Measurements from ENCODE around the gene SV2C.
"Not testable (repeated sequence)": the region's sequence is repeated elsewhere in the genome, so short reads cannot be mapped to it uniquely, and the experiment has no call there.

The SV2C gene

DNA sequence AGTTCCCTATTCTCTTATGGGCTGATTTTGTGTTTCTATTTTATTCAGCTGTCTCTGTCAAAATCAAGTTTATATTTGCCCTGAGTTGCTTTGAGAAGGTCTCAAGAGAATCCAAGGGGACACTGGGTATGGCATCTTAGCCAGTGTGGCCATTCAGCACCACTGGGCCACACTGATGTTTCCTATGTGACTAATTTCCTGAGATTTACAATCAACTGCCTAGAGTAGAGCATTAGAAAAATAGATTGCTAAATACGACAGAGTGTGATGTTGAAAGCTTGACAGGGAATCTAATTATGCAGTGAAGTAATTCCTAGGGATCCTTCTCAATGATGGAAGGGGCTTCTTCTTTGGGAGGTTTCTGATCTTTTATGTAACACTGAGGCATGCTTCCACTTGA, 141.7 kb downstream of the SV2C start:
- in situ Hi-C loops (cut with HindIII; ENCODE audit: low pct_ligation_motif_present, low pct_unique_long_range_greater_than_20kb, low sequenced_read_pairs) = no loop called here
- DNase-seq = no peak

DNA sequence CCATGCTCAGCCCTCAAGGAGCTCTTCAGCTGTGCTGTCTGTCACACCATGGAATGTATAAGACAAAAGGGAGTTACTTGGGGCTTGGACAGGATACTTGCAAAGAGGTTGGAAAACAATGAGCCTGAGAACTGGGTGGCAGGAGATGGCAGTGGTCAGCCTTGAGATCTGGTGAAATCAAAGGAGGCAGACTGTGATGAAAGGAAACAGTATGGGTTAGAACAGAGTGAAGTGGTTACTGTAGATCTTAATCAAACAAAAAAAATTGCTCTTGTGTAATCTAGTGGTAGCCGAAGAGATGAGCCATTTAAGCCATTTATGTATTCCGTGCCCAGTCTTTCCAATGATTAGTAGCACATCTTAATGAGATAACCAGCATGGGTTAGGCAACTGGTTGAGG, 142.2 kb downstream of the SV2C start:
- DNase-seq = no peak
- in situ Hi-C loops (cut with HindIII; ENCODE audit: low pct_ligation_motif_present, low pct_unique_long_range_greater_than_20kb, low sequenced_read_pairs) = no loop called here

DNA sequence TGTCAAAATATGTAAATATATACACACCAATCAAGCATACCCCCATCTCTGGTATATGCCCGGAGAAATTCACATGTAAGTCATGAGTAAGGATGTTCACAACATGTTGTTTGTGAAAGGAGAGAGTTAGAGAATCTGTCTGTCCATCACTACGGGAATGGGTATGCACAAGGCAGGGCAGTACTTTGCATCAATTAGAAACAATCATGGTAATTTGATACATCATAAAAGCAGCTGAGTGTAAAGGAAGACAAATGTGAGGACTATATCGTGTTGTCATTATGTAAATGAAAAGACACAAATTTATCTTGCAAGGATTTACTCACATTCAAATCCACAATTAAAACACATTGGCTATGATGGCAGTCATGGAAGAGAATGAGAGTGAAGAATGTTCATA, 146.7 kb downstream of the SV2C start:
- in situ Hi-C loops (cut with HindIII; ENCODE audit: low pct_ligation_motif_present, low pct_unique_long_range_greater_than_20kb, low sequenced_read_pairs) = no loop called here
- DNase-seq = no peak

DNA sequence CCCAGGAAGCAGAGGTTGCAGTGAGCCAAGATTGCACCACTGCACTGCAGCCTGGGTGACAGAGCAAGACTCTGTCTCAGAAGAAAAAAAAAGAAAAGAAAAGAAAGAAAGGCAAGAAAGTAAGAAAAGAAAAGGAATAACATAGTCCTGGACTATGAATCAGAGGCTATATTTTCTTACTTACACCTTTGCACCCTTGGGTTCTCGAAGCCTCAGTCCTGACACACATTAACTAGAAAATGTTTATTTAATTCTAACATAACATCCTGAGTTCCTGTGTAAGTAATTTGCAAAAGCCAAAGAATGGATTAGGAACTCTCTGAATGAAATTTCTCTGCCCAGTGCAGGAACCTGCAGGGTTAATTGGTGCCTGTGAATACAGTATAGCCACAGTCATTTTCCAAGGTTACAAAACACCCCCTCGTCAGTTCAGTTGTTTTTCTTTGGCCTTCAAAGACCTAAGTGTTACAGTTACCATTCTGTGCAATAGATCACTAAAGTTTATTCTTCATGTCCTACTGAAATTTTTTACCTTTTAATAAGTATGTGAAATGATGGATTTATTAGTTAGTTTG, 147.6 kb downstream of the SV2C start:
- in situ Hi-C loops (cut with HindIII; ENCODE audit: low pct_ligation_motif_present, low pct_unique_long_range_greater_than_20kb, low sequenced_read_pairs) = no loop called here
- DNase-seq = no peak

DNA sequence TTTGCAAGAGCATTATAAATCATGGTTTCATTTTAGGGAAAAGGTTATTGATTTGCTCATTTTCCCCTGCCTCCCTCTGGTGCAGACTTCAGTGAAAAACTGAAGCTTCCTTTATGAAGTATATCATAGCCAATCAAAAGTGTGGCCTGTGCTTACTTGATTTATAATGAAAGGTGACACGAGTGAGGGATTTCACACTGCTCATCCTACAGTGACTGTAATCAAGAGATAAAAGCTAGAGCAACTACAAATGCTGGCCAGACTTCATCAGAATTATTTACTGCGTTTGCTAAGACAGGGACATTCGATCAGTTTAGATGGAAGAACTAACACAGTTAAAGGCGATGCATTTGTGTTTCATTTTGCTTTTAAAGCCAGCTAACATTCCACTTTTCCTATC, 151.5 kb downstream of the SV2C start:
- DNase-seq = no peak
- in situ Hi-C loops (cut with HindIII; ENCODE audit: low pct_ligation_motif_present, low pct_unique_long_range_greater_than_20kb, low sequenced_read_pairs) = no loop called here

DNA sequence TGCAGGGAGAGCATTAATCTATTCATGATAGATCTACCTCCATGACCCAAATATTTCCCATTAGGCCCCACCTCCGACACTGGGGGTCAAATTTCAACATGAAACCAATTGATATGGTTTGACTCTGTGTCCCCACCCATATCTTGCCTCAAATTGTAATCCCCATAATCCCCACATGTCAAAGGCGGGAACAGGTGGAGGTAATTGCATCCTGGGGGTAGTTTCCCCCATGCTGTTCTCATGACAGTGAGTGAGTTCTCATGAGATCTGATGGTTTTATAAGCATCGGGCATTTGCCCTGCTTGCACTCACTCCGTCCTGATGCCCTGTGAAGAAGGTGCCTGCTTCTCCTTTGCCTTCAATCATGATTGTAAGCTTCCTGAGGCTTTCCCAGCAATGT, 153.5 kb downstream of the SV2C start:
- in situ Hi-C loops (cut with HindIII; ENCODE audit: low pct_ligation_motif_present, low pct_unique_long_range_greater_than_20kb, low sequenced_read_pairs) = no loop called here
- no peak for DNase-seq

DNA sequence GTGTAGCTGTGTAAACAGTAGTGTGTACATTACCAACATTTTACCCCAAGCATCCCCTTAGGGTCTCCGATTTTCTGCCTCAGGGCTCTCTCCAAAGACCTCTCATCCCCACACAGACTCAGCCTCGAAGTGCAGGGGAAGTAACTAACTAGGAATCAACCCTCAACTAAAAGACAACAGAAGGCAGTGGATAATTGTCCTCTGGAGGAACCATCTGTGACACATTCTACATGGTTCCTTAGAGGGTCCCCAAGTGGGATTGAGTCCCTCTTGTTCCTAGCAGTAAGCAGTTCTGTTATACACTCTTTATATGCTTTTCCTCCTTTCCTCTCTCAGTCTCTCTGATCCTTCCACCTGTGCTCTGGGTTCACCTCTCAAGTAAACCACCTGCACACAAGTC, 157.2 kb downstream of the SV2C start:
- DNase-seq = no peak
- in situ Hi-C loops (cut with HindIII; ENCODE audit: low pct_ligation_motif_present, low pct_unique_long_range_greater_than_20kb, low sequenced_read_pairs) = no loop called here

DNA sequence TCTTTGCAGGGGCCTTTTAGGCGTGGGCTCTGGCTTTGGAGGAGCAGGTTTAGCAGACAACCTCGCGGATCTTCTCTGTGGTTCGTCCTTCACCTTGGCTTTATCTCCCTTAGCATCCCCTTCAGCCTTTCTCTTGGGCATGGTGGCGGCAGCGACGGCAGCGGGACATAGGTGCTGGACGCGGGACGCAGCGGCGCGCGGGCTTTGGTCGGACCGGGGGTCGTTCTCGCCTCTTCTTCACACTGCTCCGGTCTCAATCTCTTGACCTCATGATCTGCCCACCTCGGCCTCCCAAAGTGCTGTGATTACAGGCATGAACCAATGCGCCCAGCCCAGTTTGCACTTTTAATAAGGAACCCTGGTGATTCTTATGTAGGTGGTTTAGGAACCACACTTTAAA, 159.0 kb downstream of the SV2C start:
- in situ Hi-C loops (cut with HindIII; ENCODE audit: low pct_ligation_motif_present, low pct_unique_long_range_greater_than_20kb, low sequenced_read_pairs) = not testable (repeated sequence)

DNA sequence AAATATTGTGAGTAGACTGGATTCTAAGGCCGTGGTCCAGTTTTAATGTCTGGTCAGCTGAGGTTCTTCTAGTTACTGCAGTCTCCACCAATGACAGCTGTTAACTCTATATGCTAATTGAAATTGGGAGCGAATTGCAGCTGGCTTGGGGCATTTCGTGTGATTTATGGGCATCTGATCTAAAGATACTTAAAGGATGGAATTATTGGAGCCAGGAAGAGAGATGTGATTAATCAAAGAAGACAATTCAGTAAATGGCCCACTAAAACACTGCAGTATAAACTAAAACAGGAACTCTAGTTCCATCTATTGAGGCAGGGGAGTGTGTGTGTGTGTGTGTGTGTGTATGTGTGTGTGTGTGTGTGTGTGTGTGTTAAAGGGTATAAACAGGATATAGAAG, 162.4 kb downstream of the SV2C start:
- DNase-seq = no peak
- in situ Hi-C loops (cut with HindIII; ENCODE audit: low pct_ligation_motif_present, low pct_unique_long_range_greater_than_20kb, low sequenced_read_pairs) = no loop called here

More for the DNA sequence above, 159.0 kb downstream of the SV2C start:
- not testable (repeated sequence) for DNase-seq

DNA sequence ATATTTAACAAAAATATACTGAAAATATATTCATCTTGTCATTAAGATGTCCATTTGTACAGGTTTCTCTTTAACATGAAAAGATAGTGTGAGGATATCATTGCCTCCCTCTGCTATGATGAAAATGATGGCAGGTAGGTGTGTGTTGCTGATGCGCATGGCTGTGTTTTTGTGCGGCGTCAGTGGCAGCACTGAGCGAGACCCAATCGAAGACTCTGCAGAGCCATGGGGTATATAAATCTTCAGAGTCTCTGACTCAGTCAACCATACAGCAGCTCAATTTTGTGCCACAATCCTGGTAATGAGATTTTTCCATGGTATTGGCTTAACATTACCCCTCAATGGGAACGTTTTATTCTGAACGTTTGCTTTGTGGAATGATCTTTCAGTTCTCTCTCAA, 166.4 kb downstream of the SV2C start:
- in situ Hi-C loops (cut with HindIII; ENCODE audit: low pct_ligation_motif_present, low pct_unique_long_range_greater_than_20kb, low sequenced_read_pairs) = no loop called here
- no peak for DNase-seq

DNA sequence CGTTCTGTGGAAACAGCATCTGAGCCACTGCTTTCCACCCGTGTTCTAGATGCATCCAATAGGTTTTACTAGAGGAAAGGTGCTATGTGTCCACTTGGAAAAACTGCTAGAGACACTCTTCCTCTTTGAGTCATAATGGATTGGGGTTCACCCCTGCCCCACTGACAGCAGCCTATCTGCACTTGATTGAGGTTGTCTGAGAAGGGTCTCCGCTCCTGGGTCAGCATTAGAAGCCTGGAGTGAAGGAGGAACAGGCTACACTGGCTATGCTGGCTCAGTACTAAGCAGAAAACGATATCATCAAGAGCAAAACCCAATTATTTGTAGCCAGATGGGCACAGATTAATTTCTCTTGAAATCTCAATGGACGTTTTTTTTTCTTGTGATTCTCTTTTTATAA, 167.3 kb downstream of the SV2C start:
- in situ Hi-C loops (cut with HindIII; ENCODE audit: low pct_ligation_motif_present, low pct_unique_long_range_greater_than_20kb, low sequenced_read_pairs) = no loop called here
- no peak for DNase-seq

DNA sequence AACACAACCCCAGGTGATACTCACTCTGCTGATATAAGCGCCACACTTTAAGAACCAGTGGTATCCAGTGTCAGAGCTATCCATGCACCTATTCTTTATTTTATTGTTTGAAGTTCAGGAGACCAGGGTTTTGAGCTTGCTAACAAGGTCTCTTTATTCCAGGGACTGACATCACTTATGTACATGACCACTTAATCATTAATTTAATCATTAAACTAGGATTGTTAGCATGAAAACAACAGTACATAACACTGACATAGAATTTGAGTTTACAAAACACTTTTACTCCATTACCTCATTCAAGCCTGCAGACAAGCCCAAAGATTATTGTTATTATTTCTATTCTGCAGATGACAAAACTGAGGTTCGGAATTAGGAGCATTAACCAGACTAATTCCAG, 168.5 kb downstream of the SV2C start:
- in situ Hi-C loops (cut with HindIII; ENCODE audit: low pct_ligation_motif_present, low pct_unique_long_range_greater_than_20kb, low sequenced_read_pairs) = no loop called here
- no peak for DNase-seq

DNA sequence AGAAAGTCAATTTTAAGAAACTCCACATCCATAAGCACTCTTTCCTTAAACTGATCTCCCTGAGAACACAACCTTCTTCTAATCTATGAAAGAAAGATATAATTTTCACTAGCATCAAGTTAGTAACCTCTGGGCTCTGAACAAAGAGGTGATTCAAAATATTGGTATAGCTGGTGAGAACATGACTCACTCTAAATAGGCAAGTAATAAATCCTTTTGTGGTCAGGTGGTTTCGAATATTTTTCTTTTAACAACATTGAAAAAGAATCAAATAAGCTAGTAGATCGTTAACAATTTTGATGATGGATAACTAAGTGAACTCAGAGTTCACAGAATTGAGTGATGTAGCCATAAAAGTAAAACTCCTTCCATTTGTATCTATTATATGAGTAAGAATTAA, 169.3 kb downstream of the SV2C start:
- in situ Hi-C loops (cut with HindIII; ENCODE audit: low pct_ligation_motif_present, low pct_unique_long_range_greater_than_20kb, low sequenced_read_pairs) = no loop called here
- DNase-seq = no peak

DNA sequence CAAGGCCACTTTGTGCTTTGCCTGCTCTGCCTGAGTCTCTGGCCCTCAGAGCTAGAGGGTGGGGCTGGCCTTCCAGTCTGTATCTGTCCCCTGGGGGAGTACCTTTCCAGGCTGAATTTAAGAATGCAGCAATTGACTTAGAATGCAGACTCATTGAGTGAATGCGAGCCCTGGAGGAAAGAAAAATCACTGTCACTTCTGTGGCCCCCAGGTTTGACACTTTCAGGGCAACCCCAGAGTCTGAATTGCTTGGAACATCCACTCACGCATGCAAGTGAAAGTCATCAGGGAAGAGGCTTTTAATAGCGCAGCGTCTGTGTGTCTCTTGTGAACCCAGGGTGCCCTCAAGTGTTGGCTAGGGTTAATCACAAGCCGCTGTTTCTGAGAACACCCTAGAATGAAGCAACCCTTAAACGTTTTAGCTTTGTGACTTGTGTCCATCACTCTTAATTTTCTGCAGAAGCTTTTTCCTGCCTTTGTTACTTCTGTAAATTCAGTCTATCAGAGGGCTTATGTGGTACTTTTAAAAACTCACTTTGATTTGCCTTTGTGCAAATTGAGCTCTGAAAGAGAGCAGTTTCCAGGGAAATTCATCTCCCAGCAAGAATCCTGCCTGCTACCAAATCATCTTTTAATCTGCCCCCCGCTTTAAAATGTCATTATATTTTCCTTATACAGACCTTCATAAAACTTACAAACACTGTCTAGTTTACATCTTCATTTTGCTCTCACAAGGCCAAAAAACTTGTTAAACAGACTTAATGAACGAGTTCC, 173.1 kb downstream of the SV2C start:
- peak; percentile 56 for DNase-seq
- in situ Hi-C loops (cut with HindIII; ENCODE audit: low pct_ligation_motif_present, low pct_unique_long_range_greater_than_20kb, low sequenced_read_pairs) = no loop called here

DNA sequence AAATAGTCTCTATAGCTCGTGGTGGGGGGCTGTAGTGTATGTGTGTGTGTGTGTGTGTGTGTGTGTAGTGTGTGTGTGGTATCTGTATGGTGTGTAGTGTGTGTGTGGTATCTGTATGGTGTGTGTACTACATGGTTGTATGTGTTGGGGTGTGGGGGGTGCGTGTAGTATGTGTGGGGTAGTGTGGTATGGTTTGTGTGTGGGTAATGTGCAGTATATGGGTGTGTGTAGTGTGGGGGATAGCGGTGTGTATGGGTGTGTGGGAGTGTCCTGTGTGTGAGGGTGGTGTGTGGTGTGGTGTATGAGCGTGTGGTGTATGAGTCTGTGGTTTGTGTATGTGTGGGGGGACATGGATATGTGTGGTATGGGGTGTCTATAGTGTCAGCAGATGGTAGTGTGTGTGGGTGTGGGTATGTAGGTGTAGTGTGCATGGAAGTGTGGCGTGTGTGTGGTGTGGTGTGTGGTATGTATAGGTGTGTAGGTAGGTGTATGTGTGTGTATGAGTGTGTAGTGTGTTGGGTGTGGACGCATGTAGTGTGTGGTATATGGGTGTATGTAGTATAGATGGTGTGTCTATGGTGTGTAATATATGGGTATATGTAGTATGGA, 174.1 kb downstream of the SV2C start:
- no peak for DNase-seq
- in situ Hi-C loops (cut with HindIII; ENCODE audit: low pct_ligation_motif_present, low pct_unique_long_range_greater_than_20kb, low sequenced_read_pairs) = no loop called here

DNA sequence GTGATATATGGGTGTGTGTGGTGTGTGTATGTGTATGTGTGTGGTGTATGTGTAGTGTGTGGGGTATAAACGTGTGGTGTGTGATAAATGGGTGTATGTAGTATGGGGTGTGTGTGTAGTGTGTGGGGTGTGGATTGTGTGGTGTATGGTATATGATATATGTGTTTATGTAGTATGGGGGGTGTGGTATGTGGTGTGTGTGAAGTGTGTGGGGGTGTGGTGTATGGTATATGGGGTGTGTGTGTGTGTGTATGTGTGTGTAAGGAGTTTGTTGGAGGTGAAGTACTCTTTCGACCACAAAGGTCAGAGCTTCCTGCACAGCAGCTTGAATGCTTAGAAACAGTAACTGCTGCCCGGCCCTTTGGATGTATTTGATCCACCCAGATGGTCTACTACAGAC, 174.7 kb downstream of the SV2C start:
- no peak for DNase-seq
- in situ Hi-C loops (cut with HindIII; ENCODE audit: low pct_ligation_motif_present, low pct_unique_long_range_greater_than_20kb, low sequenced_read_pairs) = no loop called here

DNA sequence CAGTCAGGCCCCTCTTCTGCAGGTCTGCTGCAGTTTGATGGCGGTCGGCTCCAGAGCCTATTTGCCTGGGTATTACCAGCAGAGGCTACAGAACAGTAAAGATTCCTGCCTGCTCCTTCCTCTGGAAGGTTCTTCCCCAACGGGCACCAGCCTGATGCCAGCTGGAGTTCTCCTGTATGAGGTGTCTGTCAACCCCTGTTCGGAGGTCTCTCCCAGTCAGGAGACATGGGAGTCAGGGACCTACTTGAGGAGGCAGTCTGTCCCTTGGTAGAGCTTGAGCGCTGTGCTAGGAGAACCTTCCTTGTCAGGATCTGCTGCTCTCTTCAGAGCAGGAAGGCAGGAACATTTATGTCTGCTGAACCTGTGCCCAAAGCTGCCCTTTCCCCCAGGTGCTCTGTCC, 181.5 kb downstream of the SV2C start:
- no peak for DNase-seq
- in situ Hi-C loops (cut with HindIII; ENCODE audit: low pct_ligation_motif_present, low pct_unique_long_range_greater_than_20kb, low sequenced_read_pairs) = no loop called here

DNA sequence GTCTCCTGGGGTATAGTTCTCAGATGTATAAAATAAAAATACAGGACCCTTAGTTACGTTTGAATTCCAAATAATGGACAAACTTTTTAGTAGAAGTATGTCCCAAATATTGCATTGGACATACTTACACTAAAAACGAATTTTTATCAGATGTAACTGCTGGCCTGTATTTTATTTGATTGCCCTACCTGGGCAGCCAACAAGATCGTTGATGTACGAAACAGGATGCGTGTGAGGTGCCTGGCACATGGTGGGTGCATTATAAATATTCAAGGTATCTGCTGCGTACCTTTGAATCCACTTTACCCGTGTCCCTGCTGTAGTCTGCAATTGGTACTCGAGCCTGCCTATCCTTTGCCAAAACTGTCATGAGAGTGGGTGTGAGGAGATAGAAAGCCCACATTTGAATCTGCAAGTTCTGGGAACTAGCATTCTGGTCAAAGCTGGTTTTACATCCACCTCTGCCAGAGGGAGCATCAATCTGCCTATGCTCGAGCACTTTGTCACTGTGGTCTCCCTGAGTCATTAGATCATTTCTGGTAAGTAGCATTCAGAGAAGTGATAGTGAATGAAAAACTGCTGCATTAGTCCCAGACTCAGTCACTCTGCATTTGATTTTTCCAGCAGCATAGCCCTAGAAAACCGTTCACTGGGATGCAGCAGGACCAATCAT, 186.2 kb downstream of the SV2C start:
- in situ Hi-C loops (cut with HindIII; ENCODE audit: low pct_ligation_motif_present, low pct_unique_long_range_greater_than_20kb, low sequenced_read_pairs) = no loop called here
- no peak for DNase-seq

DNA sequence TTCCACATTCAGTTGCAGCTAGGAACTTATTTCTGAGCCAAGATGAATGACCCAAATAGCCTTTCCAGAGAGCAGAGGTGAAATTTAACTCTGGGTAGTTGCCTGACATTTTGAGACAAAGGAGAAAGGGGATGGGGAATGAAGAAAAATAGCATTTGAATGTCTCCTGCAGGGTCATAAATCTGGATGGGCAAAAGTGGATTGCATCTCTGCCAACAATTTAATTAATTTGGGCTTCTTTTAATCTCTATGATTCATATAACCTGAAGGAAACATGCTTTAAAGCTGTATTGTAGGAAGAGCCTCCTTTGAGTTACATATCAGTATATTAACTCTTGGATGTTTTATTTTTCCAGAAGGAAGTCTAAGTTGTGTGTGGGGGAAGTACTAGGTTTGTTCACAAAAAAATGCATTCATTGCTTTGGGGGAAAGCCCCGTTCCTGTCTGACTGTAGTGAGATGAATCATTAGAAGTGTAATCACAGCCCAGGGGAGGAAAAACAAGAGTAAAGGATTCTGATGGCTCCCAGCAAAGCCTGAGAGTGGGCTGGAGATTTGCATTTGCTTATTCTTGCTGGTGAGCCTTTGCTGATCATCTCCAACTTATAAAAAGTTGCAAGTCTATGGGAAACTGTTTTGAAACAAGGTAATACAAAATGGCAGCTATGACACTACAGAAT, 186.9 kb downstream of the SV2C start:
- in situ Hi-C loops (cut with HindIII; ENCODE audit: low pct_ligation_motif_present, low pct_unique_long_range_greater_than_20kb, low sequenced_read_pairs) = no loop called here
- DNase-seq = no peak
